VCaP (cell line): ENCODE results near the gene PNRC1.

ENCODE experiments used
- H3K27ac ChIP-seq: fragments of 450-650 bp; 2 replicates; pipeline ENCODE4 v1.5.1; 2017
- TF ChIP-seq, protein P1 (sequence below): fragments of 450-650 bp; conservative IDR thresholded peaks from 2 replicates; pipeline ENCODE4 v1.5.1; 2017; ENCODE audit warnings: mild to moderate bottlenecking, moderate library complexity

The PNRC1 gene

GRCh38 chr6:89085409-89086205 is 5.1 kb downstream of the PNRC1 start:
- H3K27ac ChIP-seq, result no peak overlapping the region

DNA sequence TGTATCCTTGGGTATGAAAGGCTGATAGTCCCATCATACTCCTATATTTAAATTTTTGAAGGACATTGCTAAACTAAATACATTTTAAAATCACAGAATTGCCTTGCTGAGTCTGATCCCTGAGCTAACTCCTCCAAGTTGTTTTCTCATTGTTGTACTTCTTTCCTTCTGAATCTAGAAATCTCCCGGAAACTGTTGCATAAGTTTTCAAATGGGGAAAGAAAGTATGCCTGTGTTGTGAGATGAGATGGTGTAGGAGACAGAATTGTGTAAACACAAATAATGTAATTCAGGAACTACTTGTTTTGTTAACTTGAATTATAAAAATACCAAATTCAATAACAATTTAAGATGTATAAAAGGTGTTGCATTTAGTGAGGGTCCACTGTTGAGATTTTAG is 7.3 kb downstream of the PNRC1 start:
- no peak overlapping the region for H3K27ac ChIP-seq
- TF ChIP-seq, protein P1, sequence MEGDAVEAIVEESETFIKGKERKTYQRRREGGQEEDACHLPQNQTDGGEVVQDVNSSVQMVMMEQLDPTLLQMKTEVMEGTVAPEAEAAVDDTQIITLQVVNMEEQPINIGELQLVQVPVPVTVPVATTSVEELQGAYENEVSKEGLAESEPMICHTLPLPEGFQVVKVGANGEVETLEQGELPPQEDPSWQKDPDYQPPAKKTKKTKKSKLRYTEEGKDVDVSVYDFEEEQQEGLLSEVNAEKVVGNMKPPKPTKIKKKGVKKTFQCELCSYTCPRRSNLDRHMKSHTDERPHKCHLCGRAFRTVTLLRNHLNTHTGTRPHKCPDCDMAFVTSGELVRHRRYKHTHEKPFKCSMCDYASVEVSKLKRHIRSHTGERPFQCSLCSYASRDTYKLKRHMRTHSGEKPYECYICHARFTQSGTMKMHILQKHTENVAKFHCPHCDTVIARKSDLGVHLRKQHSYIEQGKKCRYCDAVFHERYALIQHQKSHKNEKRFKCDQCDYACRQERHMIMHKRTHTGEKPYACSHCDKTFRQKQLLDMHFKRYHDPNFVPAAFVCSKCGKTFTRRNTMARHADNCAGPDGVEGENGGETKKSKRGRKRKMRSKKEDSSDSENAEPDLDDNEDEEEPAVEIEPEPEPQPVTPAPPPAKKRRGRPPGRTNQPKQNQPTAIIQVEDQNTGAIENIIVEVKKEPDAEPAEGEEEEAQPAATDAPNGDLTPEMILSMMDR, result no peak

More at GRCh38 chr6:89085409-89086205, 5.1 kb downstream of the PNRC1 start:
- TF ChIP-seq, protein P1, result no peak

DNA sequence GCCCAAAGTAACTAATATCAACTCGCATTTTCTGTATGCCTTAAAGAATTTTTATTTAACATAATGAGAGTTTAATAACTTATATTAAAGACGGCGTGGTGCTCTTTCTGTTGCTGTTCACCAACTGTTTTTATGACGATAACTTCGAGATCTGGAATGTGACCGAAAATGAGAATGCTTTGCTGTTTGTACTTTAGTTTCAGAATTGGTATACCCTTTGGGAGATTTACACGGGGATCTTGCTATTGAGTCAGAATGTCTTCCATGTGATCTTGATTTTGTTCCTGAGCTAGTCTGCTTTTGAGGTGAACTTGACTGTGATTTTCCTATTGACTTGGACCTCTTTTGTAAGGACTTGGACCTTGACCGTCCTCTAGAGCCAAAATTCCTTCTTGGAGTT is 17.9 kb downstream of the PNRC1 start:
- TF ChIP-seq, protein P1, result no peak

GRCh38 chr6:89100114-89100513 is 19.6 kb downstream of the PNRC1 start:
- TF ChIP-seq, protein P1, result no peak
- no peak overlapping the region for H3K27ac ChIP-seq

More for the DNA sequence above, 17.9 kb downstream of the PNRC1 start:
- H3K27ac ChIP-seq, result no peak overlapping the region

DNA sequence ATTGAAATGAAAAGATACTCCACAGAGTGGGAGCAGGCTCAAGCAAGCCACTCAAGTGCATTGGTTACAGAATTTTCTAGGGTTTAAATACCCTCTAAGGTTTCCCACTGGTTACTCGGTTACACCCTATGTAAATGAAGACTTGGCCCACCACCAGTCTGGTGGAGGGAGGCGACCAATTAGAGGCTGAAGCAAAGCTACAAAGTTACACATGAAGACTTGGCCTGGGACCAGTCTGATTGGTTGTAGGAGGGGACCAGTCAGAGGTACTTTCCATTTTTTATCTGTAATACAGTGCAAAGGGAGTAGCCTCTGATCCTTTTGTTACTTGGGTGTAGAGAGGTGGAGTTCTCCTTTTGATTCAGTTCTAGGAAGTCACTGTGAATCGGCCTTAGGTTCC is 29.7 kb downstream of the PNRC1 start:
- TF ChIP-seq, protein P1, result no peak

GRCh38 chr6:89111933-89112332 is 31.4 kb downstream of the PNRC1 start:
- no peak overlapping the region for H3K27ac ChIP-seq
- TF ChIP-seq, protein P1, result no peak

More for the DNA sequence above, 29.7 kb downstream of the PNRC1 start:
- H3K27ac ChIP-seq, result no peak overlapping the region

DNA sequence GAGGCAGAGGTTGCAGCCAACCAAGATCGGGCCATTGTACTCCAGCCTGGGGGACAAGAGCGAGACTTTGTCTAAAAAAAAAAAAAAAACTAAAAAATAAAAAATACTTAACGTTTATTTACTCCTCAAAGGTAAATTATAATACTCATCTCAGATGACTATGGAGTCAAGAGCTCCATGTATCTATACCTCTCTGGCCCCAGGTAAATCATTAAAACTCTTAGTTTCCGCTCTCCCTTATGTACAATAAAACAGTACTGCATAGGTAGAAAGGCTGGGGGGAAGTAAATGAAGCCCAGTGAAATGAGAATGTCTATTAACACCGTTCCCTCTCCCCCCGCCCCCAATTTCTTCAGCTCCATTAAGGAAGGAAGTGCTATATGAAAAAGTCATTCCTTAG is 36.2 kb downstream of the PNRC1 start:
- TF ChIP-seq, protein P1, result no peak
- H3K27ac ChIP-seq, result no peak overlapping the region
